ENCODE results near the gene PLEKHM2. TPM values are rescaled to one million over a fixed set of nuclear protein-coding genes. Genes with fewer than 3 reads are reported as not detected.
A peak's percentile ranks its signal among the peaks of the same experiment; 100 is the strongest.

PLEKHM2 gene
- total RNA-seq, 1 donor from 2014 or later: 105 TPM

DNA sequence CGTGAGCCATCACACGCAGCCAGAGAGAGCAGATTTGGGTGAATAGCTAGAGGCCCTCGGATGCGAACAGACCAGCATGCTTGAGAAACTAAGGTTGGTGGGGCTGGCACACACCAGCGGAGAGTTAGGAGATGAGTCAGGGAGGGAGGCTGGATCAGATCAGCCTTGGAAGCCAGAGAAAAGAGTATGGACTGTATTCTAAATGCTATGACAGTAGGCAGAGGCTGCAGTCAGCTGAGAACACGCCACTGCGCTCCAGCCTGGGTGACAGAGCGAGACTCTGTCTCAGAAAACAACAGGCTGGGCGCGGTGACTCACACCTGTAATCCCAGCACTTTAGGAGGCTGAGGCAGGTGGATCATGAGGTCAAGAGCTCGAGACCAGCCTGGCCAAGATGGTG lies 4.0 kb upstream of the PLEKHM2 start:
- peak overlapping the region; percentile 32 for H3K27ac Mint-ChIP-seq
- TF ChIP-seq, protein P1, sequence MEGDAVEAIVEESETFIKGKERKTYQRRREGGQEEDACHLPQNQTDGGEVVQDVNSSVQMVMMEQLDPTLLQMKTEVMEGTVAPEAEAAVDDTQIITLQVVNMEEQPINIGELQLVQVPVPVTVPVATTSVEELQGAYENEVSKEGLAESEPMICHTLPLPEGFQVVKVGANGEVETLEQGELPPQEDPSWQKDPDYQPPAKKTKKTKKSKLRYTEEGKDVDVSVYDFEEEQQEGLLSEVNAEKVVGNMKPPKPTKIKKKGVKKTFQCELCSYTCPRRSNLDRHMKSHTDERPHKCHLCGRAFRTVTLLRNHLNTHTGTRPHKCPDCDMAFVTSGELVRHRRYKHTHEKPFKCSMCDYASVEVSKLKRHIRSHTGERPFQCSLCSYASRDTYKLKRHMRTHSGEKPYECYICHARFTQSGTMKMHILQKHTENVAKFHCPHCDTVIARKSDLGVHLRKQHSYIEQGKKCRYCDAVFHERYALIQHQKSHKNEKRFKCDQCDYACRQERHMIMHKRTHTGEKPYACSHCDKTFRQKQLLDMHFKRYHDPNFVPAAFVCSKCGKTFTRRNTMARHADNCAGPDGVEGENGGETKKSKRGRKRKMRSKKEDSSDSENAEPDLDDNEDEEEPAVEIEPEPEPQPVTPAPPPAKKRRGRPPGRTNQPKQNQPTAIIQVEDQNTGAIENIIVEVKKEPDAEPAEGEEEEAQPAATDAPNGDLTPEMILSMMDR (IDR thresholded peaks at IDR 0.05): no peak
- no peak overlapping the region for H3K4me3 Mint-ChIP-seq
- H3K27me3 Mint-ChIP-seq: no peaks in the 10 kb centered on the region
- CTCF ChIA-PET: interaction anchor here (0.6 kb wide), 1 partner anchor 80 kb away, joined by 3 read pairs; no protein-coding TSS in a partner anchor
- POLR2A ChIA-PET: interaction anchor here (0.6 to 3.0 kb wide), 4 partner anchors 14 to 62 kb away, joined by 3 to 80 read pairs (median 17); partner anchors contain the start of gene DDI2
- intact Hi-C loops (cut with micrococcal nuclease): loop anchor here (2.0 to 10.0 kb wide), 3 partner anchors 109 to 685 kb away; partner anchors contain the start of gene SZRD1
- peaks cover 4% of the 10 kb centered on the region for H3K36me3 Mint-ChIP-seq (ENCODE audit: low read depth)
- DNase-seq (no peak), ATAC-seq (ENCODE audit: low read depth) (no peak)
- H3K4me1 Mint-ChIP-seq: peaks cover 55% of the 10 kb centered on the region
- H3K9me3 Mint-ChIP-seq: no peaks in the 10 kb centered on the region

DNA sequence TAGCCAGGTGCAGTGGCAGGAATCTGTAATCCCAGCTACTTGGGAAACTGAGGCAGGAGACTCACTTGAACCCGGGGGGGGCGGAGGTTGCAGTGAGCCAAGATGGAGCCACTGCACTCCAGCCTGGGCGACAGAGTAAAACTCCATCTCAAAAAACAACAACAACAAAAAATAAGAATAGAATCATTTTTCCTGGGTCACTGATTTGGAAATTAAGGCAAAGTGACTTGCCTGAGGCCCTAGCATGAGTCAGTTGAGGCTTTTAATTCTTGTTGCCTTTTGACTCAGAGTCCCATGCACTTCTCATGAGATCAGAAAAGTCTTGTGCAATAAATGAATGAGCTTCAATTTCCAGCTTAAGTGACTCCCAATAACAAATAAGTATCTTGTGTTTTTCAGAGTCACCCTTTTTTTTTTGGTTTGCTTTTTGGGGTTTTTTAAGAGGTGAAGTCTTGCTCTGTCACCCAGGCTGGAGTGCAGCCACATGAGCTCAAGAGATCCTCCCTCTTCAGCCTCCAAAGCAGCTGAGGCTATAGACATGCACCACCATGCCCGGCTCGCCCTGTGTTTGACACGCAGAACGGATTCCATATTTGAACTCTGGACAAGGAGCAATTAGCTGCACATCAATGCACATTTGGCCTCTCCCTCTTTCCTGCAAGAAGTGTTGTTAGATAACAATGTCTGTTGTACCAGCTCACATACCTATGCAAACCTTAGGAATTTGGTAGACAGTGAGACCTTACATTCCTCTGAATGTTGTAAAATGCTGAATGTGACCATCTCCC lies 3.4 kb upstream of the PLEKHM2 start:
- intact Hi-C loops (cut with micrococcal nuclease): loop anchor here (2.0 to 10.0 kb wide), 3 partner anchors 110 to 684 kb away; partner anchors contain the start of gene SZRD1
- H3K4me1 Mint-ChIP-seq: peaks cover 61% of the 10 kb centered on the region
- DNase-seq: no peak
- TF ChIP-seq, protein P1 (IDR thresholded peaks at IDR 0.05): no peak
- H3K27ac Mint-ChIP-seq: peak overlapping the region; percentile 91
- ChIA-PET POLR2A (interaction anchor here (0.6 to 3.0 kb wide), 6 partner anchors 9 to 63 kb away, joined by 3 to 80 read pairs (median 4); partner anchors contain the start of gene DDI2), CTCF (interaction anchor here (0.6 kb wide), 1 partner anchor 79 kb away, joined by 3 read pairs; no protein-coding TSS in a partner anchor)
- H3K36me3 Mint-ChIP-seq (ENCODE audit: low read depth): peaks cover 4% of the 10 kb centered on the region
- no peaks in the 10 kb centered on the region for H3K9me3 Mint-ChIP-seq
- peak overlapping the region; percentile 35 for H3K4me3 Mint-ChIP-seq
- ATAC-seq (ENCODE audit: low read depth): no peak
- H3K27me3 Mint-ChIP-seq: no peaks in the 10 kb centered on the region

DNA sequence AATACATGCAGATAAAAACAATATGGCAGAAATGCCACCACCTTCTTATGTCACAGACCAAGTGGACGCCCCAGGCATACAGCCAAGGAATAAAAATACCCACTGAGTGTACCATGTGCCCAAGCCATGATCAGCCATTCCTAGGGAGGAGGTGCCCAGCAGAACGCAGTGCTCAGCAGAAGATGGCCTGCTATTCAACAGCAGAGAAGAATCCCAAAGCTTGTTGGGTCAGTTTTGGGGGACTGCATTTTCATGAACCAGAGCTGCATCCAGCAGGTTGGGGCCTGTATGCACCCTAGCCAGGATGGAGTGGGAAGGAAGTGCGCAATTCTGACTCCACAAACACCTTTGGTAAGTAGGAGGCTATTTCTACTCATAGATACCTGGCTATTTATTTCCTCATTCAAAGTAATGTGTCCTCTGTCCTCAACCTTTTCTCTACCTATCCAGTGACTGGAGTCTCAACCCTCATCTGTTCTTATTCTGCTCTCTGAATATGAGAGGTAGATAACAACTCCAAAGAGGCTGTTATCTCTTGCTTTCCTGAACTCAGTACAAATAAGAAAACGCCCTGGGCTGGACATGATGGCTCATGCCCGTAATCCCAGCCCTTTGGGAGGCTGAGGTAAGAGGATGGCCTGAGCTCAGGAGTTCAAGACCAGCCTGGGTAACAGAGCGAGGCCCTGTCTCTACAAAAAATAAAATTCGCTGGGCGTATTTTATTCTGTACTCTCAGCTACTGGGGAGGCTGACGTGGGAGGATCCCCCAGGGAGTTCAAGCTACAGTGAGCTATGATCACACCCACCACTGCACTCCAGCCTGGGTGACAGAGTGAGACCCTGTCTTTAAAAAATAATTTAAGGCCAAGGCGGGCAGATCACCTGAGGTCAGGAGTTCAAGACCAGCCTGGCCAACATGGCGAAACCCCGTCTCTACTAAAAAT lies 2.5 kb upstream of the PLEKHM2 start:
- intact Hi-C loops (cut with micrococcal nuclease): loop anchor here (1.0 to 10.0 kb wide), 5 partner anchors 16 to 683 kb away; partner anchors contain the start of genes DDI2 and SZRD1
- ChIA-PET POLR2A (interaction anchor here (0.6 to 3.0 kb wide), 16 partner anchors 8 to 284 kb away, joined by 3 to 80 read pairs (median 3); partner anchors contain the start of gene DDI2), CTCF (interaction anchor here (0.6 to 1.0 kb wide), 3 partner anchors 15 to 89 kb away, joined by 3 to 5 read pairs (median 3); no protein-coding TSS in a partner anchor)
- peak overlapping the region; percentile 80 for H3K4me3 Mint-ChIP-seq
- DNase-seq: peak; percentile 67
- peaks cover 66% of the 10 kb centered on the region for H3K4me1 Mint-ChIP-seq
- H3K36me3 Mint-ChIP-seq (ENCODE audit: low read depth): peaks cover 4% of the 10 kb centered on the region
- no peaks in the 10 kb centered on the region for H3K27me3 Mint-ChIP-seq
- peak; percentile 82 for ATAC-seq (ENCODE audit: low read depth)
- no peaks in the 10 kb centered on the region for H3K9me3 Mint-ChIP-seq
- TF ChIP-seq, protein P1 (IDR thresholded peaks at IDR 0.05): no peak
- H3K27ac Mint-ChIP-seq: peak overlapping the region; percentile 91

DNA sequence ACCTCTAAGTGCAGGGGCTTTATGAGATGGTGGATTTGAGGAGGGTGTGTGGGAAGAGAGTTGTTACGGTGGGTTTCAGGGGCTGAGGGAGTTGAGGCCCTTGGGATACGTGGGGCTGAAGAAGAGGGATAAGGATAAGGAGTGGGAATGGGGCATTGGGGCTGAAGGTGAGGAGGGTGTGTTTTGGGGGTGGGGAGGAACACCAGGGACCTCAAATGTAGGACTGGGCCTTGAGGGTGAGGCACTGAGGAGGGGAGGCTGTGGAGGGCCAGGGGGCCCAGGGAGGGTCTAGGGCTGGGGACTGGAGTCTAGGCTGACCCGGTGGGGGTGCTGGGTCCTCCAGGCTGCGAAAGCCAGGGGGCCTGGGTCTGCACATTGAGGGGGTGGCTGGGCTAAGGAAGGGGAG lies 1.2 kb upstream of the PLEKHM2 start:
- Mint-ChIP-seq H3K27me3 (no peaks in the 10 kb centered on the region), H3K27ac (peak overlapping the region; percentile 91), H3K4me1 (peaks cover 76% of the 10 kb centered on the region), H3K9me3 (no peaks in the 10 kb centered on the region), H3K36me3 (ENCODE audit: low read depth) (peaks cover 10% of the 10 kb centered on the region), H3K4me3 (peak overlapping the region; percentile 80)
- TF ChIP-seq, protein P1 (IDR thresholded peaks at IDR 0.05): no peak
- POLR2A ChIA-PET: interaction anchor here (1.2 to 3.0 kb wide), 4 partner anchors 13 to 65 kb away, joined by 3 to 80 read pairs (median 18); partner anchors contain the start of gene DDI2
- DNase-seq (no peak), ATAC-seq (ENCODE audit: low read depth) (no peak)
- CTCF ChIA-PET: no interaction called here
- intact Hi-C loops (cut with micrococcal nuclease): loop anchor here (1.0 to 10.0 kb wide), 4 partner anchors 14 to 682 kb away; partner anchors contain the start of genes DDI2 and SZRD1

Measured in activated B cell treated with CpG ODN at 0.5 μM for 24 hours (primary cell).